ENCODE measurements around the gene TMCO4. TPM values are rescaled to one million over a fixed set of nuclear protein-coding genes. Genes with fewer than 3 reads are reported as not detected.

The TMCO4 gene
- total and polyA plus RNA-seq, 10 of the 15 experiments (the other 5 are each of a cell fraction or from before 2014, with no cell fraction given): 2.4 to 20.8 (median 13.0) TPM

DNA sequence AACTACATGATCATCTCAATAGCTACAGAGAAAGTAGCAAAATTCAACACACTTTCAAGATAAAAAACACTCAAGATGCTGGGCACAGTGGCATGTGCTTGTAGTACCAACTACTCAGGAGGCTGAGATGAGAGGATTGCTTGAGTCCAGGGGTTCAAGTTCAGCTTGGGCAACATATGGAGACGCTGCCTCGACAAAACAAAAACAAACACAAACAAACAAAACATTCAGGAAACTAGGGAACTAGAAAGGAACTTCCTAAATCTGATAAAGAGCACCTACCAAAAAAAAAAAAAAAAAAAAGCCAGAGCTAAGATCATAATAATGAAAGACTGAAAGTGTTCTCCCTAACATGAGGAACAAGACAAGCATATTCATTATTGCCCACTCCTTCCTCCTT, 38.1 kb upstream of the TMCO4 start:
- FAIRE-seq: no peak
- H3K4me1 ChIP-seq (ENCODE audit: control insufficient read depth, insufficient read depth, low read length): no peaks in the 10 kb centered on the region
- H3K27me3 ChIP-seq (replicated peaks in 1 of 2; ENCODE audit: control insufficient read depth in 2 of 2, insufficient read depth in 2 of 2, low read length in 1 of 2): no peaks in the 10 kb centered on the region
- ChIA-PET CTCF (no interaction called here), POLR2A (no interaction called here), SMC1A (ENCODE audit: uncharacterized antibody, unreplicated experiment) (no interaction called here), RAD21 (ENCODE audit: unreplicated experiment) (no interaction called here)
- no TSS peak for BruUV-seq (replicated peaks)
- no peak for ATAC-seq
- no peak for DNase-seq (ENCODE audit: low read depth, low spot score)
- H3K4me3 ChIP-seq: no peak overlapping the region
- H3K9ac ChIP-seq (ENCODE audit: control insufficient read depth, insufficient read depth, low read length): no peak overlapping the region
- in situ Hi-C loops (cut with MboI): no loop called here
- no peak overlapping the region for H3K27ac ChIP-seq (ENCODE audit: control insufficient read depth, insufficient read depth)
- H3K9me3 ChIP-seq (replicated peaks; ENCODE audit: control insufficient read depth, insufficient read depth, low read length): no peaks in the 10 kb centered on the region
- no peak overlapping the region for H2AFZ ChIP-seq (ENCODE audit: control insufficient read depth, low read depth, low read length)
- no peaks in the 10 kb centered on the region for H4K20me1 ChIP-seq (ENCODE audit: control insufficient read depth, insufficient read depth)
- intact Hi-C loops (cut with micrococcal nuclease; ENCODE audit: unreplicated experiment): no loop called here
- no peaks in the 10 kb centered on the region for H3K36me3 ChIP-seq (ENCODE audit: control insufficient read depth in 2 of 2, insufficient read depth in 2 of 2, low read length in 1 of 2)
- H3K79me2 ChIP-seq (ENCODE audit: control insufficient read depth, insufficient read depth, low read length): no peaks in the 10 kb centered on the region
- no peak overlapping the region for H3K4me2 ChIP-seq (ENCODE audit: control insufficient read depth, insufficient read depth)
- WGBS (ENCODE audit: insufficient coverage, insufficient replicate concordance, low lambda C conversion rate, missing lambda C conversion rate): 0% methylated on average over 2 of the region's 2 CpGs
- TF ChIP-seq, protein P1, sequence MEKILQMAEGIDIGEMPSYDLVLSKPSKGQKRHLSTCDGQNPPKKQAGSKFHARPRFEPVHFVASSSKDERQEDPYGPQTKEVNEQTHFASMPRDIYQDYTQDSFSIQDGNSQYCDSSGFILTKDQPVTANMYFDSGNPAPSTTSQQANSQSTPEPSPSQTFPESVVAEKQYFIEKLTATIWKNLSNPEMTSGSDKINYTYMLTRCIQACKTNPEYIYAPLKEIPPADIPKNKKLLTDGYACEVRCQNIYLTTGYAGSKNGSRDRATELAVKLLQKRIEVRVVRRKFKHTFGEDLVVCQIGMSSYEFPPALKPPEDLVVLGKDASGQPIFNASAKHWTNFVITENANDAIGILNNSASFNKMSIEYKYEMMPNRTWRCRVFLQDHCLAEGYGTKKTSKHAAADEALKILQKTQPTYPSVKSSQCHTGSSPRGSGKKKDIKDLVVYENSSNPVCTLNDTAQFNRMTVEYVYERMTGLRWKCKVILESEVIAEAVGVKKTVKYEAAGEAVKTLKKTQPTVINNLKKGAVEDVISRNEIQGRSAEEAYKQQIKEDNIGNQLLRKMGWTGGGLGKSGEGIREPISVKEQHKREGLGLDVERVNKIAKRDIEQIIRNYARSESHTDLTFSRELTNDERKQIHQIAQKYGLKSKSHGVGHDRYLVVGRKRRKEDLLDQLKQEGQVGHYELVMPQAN (conservative IDR thresholded peaks at IDR 0.05): no peak
- TF ChIP-seq MEF2B (IDR thresholded peaks at IDR 0.05; ENCODE audit: partially characterized antibody, poor library complexity, severe bottlenecking) (no peak), SPI1 (IDR thresholded peaks at IDR 0.05; ENCODE audit: borderline replicate concordance, insufficient read depth, low read depth, low read length) (no peak), BCL11A (IDR thresholded peaks at IDR 0.05; ENCODE audit: low read depth, low read length) (no peak), MTA2 (IDR thresholded peaks at IDR 0.05; ENCODE audit: low read depth) (no peak), JUND (IDR thresholded peaks at IDR 0.05; ENCODE audit: low read depth, low read length) (no peak), MXI1 (IDR thresholded peaks at IDR 0.05; ENCODE audit: low read depth, low read length) (no peak), PBX3 (IDR thresholded peaks at IDR 0.05; ENCODE audit: insufficient replicate concordance, low read depth, low read length) (no peak)
- TF ChIP-seq, protein P2, sequence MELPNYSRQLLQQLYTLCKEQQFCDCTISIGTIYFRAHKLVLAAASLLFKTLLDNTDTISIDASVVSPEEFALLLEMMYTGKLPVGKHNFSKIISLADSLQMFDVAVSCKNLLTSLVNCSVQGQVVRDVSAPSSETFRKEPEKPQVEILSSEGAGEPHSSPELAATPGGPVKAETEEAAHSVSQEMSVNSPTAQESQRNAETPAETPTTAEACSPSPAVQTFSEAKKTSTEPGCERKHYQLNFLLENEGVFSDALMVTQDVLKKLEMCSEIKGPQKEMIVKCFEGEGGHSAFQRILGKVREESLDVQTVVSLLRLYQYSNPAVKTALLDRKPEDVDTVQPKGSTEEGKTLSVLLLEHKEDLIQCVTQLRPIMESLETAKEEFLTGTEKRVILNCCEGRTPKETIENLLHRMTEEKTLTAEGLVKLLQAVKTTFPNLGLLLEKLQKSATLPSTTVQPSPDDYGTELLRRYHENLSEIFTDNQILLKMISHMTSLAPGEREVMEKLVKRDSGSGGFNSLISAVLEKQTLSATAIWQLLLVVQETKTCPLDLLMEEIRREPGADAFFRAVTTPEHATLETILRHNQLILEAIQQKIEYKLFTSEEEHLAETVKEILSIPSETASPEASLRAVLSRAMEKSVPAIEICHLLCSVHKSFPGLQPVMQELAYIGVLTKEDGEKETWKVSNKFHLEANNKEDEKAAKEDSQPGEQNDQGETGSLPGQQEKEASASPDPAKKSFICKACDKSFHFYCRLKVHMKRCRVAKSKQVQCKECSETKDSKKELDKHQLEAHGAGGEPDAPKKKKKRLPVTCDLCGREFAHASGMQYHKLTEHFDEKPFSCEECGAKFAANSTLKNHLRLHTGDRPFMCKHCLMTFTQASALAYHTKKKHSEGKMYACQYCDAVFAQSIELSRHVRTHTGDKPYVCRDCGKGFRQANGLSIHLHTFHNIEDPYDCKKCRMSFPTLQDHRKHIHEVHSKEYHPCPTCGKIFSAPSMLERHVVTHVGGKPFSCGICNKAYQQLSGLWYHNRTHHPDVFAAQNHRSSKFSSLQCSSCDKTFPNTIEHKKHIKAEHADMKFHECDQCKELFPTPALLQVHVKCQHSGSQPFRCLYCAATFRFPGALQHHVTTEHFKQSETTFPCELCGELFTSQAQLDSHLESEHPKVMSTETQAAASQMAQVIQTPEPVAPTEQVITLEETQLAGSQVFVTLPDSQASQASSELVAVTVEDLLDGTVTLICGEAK (IDR thresholded peaks at IDR 0.05; ENCODE audit: borderline replicate concordance): no peak
- TF ChIP-seq, protein P3, sequence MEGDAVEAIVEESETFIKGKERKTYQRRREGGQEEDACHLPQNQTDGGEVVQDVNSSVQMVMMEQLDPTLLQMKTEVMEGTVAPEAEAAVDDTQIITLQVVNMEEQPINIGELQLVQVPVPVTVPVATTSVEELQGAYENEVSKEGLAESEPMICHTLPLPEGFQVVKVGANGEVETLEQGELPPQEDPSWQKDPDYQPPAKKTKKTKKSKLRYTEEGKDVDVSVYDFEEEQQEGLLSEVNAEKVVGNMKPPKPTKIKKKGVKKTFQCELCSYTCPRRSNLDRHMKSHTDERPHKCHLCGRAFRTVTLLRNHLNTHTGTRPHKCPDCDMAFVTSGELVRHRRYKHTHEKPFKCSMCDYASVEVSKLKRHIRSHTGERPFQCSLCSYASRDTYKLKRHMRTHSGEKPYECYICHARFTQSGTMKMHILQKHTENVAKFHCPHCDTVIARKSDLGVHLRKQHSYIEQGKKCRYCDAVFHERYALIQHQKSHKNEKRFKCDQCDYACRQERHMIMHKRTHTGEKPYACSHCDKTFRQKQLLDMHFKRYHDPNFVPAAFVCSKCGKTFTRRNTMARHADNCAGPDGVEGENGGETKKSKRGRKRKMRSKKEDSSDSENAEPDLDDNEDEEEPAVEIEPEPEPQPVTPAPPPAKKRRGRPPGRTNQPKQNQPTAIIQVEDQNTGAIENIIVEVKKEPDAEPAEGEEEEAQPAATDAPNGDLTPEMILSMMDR (IDR thresholded peaks at IDR 0.05 in 2 of 3, conservative IDR thresholded peaks at IDR 0.05 in 1 of 3; ENCODE audit: control insufficient read depth in 2 of 3, extremely low read depth in 1 of 3, insufficient read depth in 1 of 3, low read depth in 3 of 3, low read length in 3 of 3): no peak
